Activated T-cell treated with anti-CD3 and anti-CD28 coated beads, Interleukin-2, amount 50 U/mL, for 24 hours (primary cell): Measurements from ENCODE around the gene PATE1.

Experiments used
- DNase-seq: peaks from one replicate; pipeline ENCODE4 v3.0.0-alpha.2; 2020
- H3K27ac Mint-ChIP-seq: 2 replicates; pipeline ENCODE4 v1.8.0; 2020; ENCODE audit warnings: mild to moderate bottlenecking, mixed read lengths
- H3K27me3 Mint-ChIP-seq: 2 replicates; pipeline ENCODE4 v1.8.0; 2020; ENCODE audit warnings: mixed read lengths
- H3K36me3 Mint-ChIP-seq: 2 replicates; pipeline ENCODE4 v1.8.0; 2020; ENCODE audit warnings: low read depth, mixed read lengths
- H3K4me1 Mint-ChIP-seq: 2 replicates; pipeline ENCODE4 v1.8.0; 2020; ENCODE audit warnings: low read depth, mixed read lengths
- H3K4me3 Mint-ChIP-seq: 2 replicates; pipeline ENCODE4 v1.8.0; 2020; ENCODE audit warnings: mild to moderate bottlenecking, moderate library complexity, mixed read lengths
- H3K9me3 Mint-ChIP-seq: 2 replicates; pipeline ENCODE4 v1.8.0; 2020; ENCODE audit warnings: mixed read lengths

The PATE1 gene

DNA sequence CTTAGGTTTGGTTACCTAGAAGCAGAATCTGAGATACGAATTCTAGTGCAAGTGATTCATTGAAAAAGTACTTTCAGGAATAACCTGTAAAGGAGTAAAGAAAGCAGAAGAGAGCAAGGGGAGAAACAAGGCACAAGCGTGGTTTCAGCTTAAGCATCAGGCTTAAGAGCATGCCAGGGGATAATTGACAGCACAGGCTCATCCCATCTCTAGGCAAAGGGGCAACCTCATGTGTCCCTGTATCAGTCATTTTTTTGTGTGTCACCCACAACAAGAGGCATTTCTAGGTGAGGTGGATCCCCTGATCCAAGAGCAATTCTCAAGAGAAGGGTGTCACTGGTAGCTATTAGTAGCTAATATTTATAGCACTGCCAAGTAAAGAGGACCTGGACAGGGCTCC lies 24.5 kb downstream of the PATE1 start:
- H3K36me3 Mint-ChIP-seq, result no peaks in the 10 kb centered on the region
- no peak overlapping the region for H3K4me3 Mint-ChIP-seq
- no peak for DNase-seq
- no peaks in the 10 kb centered on the region for H3K9me3 Mint-ChIP-seq
- H3K27me3 Mint-ChIP-seq, result peaks cover 17% of the 10 kb centered on the region
- peaks cover 3% of the 10 kb centered on the region for H3K4me1 Mint-ChIP-seq
- H3K27ac Mint-ChIP-seq, result no peak overlapping the region

GRCh38 chr11:125772834-125773505 lies 26.9 kb downstream of the PATE1 start:
- DNase-seq, result no peak
- H3K36me3 Mint-ChIP-seq, result no peaks in the 10 kb centered on the region
- H3K27ac Mint-ChIP-seq, result no peak overlapping the region
- H3K27me3 Mint-ChIP-seq, result peaks cover 26% of the 10 kb centered on the region
- H3K4me3 Mint-ChIP-seq, result no peak overlapping the region
- no peaks in the 10 kb centered on the region for H3K9me3 Mint-ChIP-seq
- peaks cover 1% of the 10 kb centered on the region for H3K4me1 Mint-ChIP-seq

DNA sequence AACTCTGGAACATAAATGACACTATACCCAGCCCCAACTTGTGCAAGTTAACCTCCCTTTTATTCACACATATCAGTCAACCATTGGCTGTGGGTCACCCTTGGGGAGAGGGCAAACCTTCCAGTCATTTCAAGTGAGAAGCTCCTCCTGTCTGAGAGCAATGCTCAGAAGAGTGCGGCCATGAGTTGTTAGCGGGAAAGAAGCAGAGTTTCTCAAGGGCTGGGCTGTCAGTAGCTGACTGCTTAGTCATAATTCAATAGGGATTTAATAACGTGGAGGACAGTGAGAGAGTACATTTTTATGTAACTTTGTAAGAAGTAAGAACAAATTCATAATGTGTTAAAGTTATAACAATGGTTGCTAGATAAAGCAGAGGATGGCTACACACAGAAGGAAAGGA lies 27.4 kb downstream of the PATE1 start:
- H3K36me3 Mint-ChIP-seq, result no peaks in the 10 kb centered on the region
- H3K9me3 Mint-ChIP-seq, result no peaks in the 10 kb centered on the region
- H3K4me3 Mint-ChIP-seq, result no peak overlapping the region
- no peaks in the 10 kb centered on the region for H3K4me1 Mint-ChIP-seq
- H3K27me3 Mint-ChIP-seq, result peaks cover 25% of the 10 kb centered on the region
- no peak for DNase-seq
- no peak overlapping the region for H3K27ac Mint-ChIP-seq

- no peaks in the 10 kb centered on the region for H3K9me3 Mint-ChIP-seq
- H3K27ac Mint-ChIP-seq, result no peak overlapping the region
- DNase-seq, result no peak
- no peak overlapping the region for H3K4me3 Mint-ChIP-seq
- H3K27me3 Mint-ChIP-seq, result peaks cover 35% of the 10 kb centered on the region
- H3K36me3 Mint-ChIP-seq, result no peaks in the 10 kb centered on the region
- no peaks in the 10 kb centered on the region for H3K4me1 Mint-ChIP-seq
Observed at GRCh38 chr11:125777309-125777708, 31.2 kb downstream of the PATE1 start.

DNA sequence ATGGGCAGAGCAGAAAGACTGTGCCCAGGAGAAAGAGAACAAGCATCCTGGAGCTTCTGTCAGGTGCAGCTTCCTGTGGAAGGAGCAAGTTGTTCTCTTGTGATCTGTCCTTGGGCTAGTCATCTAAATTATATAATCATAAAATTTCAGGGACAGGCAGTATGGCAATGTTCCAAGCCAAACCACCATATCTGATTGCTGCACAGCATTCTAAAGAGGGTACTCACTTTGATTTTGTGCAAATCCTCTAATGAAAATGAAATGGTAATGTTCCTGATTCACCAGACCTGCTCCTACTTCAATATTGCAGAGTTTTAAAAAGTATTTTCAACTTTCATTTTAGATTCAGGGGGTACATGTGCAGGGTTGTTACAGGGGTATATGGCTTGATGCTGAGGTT lies 32.6 kb downstream of the PATE1 start, which contains the start of gene PATE2:
PATE2 (minus strand) TSS at position 101 of the 400 bp plus-strand sequence; CDS start at position 46, 55 bp downstream.
- Mint-ChIP-seq H3K9me3 (peaks cover 2% of the 10 kb centered on the region), H3K27ac (no peak within 1 kb of the TSS)

DNA sequence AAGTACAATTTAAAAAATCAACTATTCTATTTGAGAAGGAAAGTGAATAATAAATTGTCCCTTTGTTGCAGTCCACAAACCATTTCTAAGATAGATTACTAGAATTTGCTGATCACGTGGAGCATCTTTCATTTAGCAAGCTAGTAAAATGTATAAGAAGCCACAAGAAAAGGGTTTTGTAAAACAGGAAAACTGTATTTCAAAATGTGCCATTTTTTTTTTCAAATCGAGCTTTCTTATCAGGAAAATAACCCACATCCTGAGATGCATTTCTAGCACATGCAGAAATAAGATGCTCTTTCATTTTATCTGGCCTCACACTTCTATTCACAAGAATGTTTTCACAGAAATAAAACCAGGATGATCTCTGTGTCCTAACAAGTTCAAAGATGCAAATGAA lies 38.6 kb downstream of the PATE1 start:
- no peaks in the 10 kb centered on the region for H3K4me1 Mint-ChIP-seq
- no peak overlapping the region for H3K4me3 Mint-ChIP-seq
- peaks cover 14% of the 10 kb centered on the region for H3K27me3 Mint-ChIP-seq
- H3K27ac Mint-ChIP-seq, result no peak overlapping the region
- H3K9me3 Mint-ChIP-seq, result peaks cover 2% of the 10 kb centered on the region
- DNase-seq, result no peak
- H3K36me3 Mint-ChIP-seq, result no peaks in the 10 kb centered on the region

More for the DNA sequence above, 32.6 kb downstream of the PATE1 start, which contains the start of gene PATE2:
- H3K4me3 Mint-ChIP-seq, result no peak within 1 kb of the TSS
- no peak for DNase-seq
- H3K36me3 Mint-ChIP-seq, result no peaks in the 10 kb centered on the region
- H3K4me1 Mint-ChIP-seq, result no peaks in the 10 kb centered on the region
- H3K27me3 Mint-ChIP-seq, result peaks cover 37% of the 10 kb centered on the region

GRCh38 chr11:125787827-125788226 lies 41.7 kb downstream of the PATE1 start, which contains the start of gene PATE3:
Gene PATE3 (plus strand): TSS chr11:125788127. CDS start chr11:125788152, 25 bp downstream.
- peaks cover 4% of the 10 kb centered on the region for H3K9me3 Mint-ChIP-seq
- no peaks in the 10 kb centered on the region for H3K4me1 Mint-ChIP-seq
- H3K36me3 Mint-ChIP-seq, result no peaks in the 10 kb centered on the region
- H3K4me3 Mint-ChIP-seq, result no peak within 1 kb of the TSS
- no peak within 1 kb of the TSS for H3K27ac Mint-ChIP-seq
- DNase-seq, result no peak
- H3K27me3 Mint-ChIP-seq, result no peaks in the 10 kb centered on the region

DNA sequence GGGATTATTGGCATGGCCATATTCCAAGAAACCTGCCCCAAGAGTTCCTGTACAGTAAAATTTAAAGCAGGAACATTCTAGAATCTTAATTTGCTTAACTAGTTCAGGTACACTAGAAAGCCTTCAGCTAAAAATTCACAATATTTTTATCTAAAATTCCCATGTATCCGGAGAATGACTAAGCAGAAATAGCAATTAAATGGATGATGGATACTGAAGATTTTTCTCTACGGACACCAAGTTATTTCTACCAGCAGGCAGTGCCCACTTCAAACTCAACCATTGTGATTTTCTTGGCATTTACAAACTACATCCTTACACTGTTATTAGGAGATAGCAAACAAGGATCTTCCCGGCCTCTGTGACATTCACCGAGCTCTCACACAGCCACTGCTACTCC lies 44.7 kb downstream of the PATE1 start:
- no peak for DNase-seq
- peaks cover 15% of the 10 kb centered on the region for H3K9me3 Mint-ChIP-seq
- H3K4me3 Mint-ChIP-seq, result no peak overlapping the region
- H3K4me1 Mint-ChIP-seq, result no peaks in the 10 kb centered on the region
- no peak overlapping the region for H3K27ac Mint-ChIP-seq
- no peaks in the 10 kb centered on the region for H3K27me3 Mint-ChIP-seq
- no peaks in the 10 kb centered on the region for H3K36me3 Mint-ChIP-seq

GRCh38 chr11:125797641-125798040 lies 51.6 kb downstream of the PATE1 start:
- Mint-ChIP-seq H3K4me3 (no peak overlapping the region), H3K4me1 (no peaks in the 10 kb centered on the region), H3K27me3 (peaks cover 8% of the 10 kb centered on the region), H3K27ac (no peak overlapping the region), H3K9me3 (peaks cover 29% of the 10 kb centered on the region), H3K36me3 (no peaks in the 10 kb centered on the region)
- DNase-seq, result no peak
